Femur (tissue), 1 donor: ENCODE data around the gene CNKSR3.

Source experiments
- DNase-seq: peaks from one replicate; pipeline ENCODE4 v3.0.0-alpha.2; 2017

CNKSR3 gene

GRCh38 chr6:154377726-154378125 lies 132.8 kb downstream of the CNKSR3 start:
- no peak for DNase-seq

DNA sequence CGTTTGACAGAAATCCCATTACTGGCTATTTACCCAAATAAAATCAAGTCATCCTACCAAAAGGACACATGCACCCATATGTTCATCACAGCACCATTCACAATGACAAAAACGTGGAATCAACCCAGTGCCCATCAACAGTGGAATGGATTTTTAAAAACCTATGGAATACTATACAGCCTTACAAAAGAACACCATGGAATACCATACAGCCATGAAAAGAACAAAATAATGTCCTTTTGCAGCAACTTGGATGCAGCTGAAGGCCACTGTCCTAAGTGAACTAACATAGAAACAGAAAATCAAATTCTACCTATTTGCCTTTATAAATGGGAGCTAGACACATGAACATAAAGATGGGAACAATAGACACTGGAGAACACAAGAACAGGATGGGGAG lies 136.5 kb downstream of the CNKSR3 start:
- no peak for DNase-seq

- no peak for DNase-seq
These were observed 139.2 kb downstream of the CNKSR3 start for GRCh38 chr6:154371281-154371680.

GRCh38 chr6:154370545-154370944 lies 139.9 kb downstream of the CNKSR3 start:
- no peak for DNase-seq

DNA sequence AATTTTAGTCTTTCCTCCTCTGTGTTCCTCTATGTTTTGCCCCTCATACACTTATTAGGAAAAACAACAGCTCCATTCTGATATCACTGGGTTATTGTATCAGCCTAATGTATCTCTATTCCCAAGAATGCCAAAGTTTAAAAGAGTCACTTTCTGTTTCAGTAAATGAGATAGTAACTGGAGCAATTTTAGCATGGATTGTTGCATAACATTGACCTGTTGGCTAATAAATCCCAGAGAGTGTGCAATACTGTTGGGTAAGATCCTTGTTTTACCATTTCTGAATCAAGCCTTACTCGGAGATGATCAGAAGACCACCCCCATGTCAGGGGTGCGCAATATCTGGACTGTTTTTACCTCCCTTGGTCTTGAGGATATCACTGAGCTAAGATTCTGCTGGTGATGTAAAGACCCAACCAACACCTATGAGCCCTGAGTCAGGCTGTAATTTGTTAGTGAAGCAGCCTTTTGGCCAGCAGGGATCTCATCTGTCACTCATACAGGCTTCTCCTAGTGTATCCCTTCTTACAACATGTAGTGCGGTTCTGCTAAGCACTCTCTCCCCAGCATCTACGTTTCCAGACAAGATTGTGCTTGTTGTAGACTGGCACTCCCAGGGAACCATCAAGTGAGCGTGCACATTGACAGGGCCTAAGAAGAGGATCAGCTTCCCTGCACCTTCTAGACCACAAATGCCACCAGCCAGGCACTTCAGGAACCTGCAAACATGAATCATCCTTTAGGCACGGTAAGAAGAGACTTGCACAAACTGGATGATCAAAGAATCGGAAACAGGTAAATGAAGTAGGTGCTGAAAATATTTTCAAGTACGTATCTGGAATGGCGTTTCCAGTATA lies 142.4 kb downstream of the CNKSR3 start:
- no peak for DNase-seq

GRCh38 chr6:154367336-154367735 lies 143.1 kb downstream of the CNKSR3 start:
- no peak for DNase-seq

- no peak for DNase-seq
These were observed 146.7 kb downstream of the CNKSR3 start for GRCh38 chr6:154363821-154364220.

DNA sequence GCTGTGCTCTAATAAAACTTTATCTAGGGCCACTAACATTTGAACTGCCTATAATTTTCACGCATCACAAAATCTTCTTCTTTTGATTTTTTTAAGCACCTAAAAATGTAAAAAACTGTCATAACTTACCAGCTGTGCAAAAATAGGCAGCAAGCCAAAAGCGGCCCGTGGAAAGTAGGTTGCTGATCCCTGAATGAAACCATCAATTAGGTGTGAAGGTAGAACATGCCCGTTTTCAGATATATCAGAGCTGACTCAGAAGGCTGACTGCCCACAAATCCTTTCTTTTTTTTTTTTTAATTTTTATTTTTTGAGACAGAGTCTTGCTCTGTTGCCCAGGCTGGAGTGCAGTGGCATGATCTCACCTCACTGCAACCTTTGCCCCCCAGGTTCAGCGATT lies 149.0 kb downstream of the CNKSR3 start:
- DNase-seq: no peak

GRCh38 chr6:154360476-154360875 lies 150.0 kb downstream of the CNKSR3 start:
- DNase-seq: no peak

- DNase-seq: no peak
These were observed 150.8 kb downstream of the CNKSR3 start for GRCh38 chr6:154359679-154360078.

GRCh38 chr6:154359161-154359574 lies 151.3 kb downstream of the CNKSR3 start:
- peak; percentile 40 for DNase-seq

GRCh38 chr6:154358019-154358545 lies 152.4 kb downstream of the CNKSR3 start:
- no peak for DNase-seq

- no peak for DNase-seq
These were observed 153.8 kb downstream of the CNKSR3 start, which contains the start of gene IPCEF1 for GRCh38 chr6:154356690-154357089. Gene IPCEF1, minus strand, starts transcription at chr6:154356803. Its CDS starts 90,856 bp downstream, at chr6:154265947.

DNA sequence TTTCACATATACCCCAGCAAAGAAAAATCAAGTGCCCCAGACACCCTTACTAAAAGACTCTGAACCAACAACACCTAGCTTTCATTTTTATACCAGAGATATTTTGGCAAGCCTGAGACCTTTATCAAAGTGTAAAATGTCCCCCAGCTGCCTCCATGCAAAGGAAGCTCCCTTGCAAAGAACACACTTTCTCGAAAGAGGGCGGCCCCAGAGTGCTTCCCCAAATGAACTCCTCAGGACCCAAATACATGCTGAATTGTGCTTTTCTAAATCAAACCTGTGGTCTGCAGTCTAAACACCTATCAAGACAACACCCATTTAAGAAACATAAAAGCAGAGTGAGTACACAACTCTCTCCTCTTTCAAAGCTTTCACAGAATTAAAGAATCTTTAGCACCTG lies 154.4 kb downstream of the CNKSR3 start:
- DNase-seq: no peak

DNA sequence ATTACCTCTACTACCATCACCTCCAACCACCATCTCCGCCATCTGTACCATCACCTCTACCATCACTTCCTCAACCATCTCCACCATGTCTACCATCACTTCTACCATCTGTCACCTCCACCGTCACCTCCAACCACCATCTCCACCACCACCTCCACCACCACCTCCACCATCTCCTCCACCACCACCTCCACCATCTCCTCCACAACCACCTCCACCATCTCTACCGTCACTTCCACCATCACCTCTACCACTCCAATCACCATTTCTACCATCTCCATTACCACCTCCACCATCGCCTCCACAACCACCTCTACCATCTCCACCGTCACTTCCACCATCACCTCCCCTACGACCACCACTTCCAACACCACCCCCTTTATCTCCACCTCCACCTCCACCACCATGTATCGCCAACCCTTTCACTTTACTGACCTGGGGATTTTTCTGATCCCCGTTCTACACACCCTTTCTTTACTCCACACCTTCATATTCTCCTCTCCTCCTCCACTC lies 156.2 kb downstream of the CNKSR3 start:
- no peak for DNase-seq

- DNase-seq: no peak
These were observed 156.9 kb downstream of the CNKSR3 start for GRCh38 chr6:154353626-154354025.

DNA sequence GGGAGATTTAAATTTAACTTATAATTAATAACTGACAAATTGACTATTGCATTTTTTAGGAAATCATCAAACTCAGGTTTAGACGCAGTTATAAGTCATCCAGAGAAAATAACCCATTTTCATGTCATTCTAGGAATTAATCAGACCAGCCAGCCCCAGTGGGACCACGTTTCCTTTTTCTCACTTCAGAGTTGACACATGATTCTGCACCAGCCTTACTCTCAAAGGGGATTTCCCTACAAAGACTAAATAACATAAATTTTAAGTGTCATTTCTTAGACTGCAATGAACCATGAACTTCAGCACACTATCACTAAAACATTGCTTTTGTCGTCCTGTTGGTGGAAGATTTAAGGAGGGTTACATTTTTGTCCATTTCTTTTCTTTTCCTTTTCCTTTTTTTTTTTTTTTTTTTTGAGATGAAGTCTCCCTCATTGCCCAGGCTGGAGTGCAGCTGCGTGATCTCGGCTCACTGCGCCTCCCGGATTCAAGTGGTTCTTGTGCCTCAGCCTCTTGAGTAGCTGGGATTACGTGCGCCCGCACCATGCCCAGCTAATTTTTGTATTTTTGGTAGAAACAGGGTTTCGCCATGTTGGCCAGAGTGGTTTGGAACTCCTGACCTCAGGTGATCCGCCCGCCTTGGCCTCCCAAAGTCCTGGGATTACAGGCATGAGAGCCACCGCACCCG lies 157.4 kb downstream of the CNKSR3 start:
- no peak for DNase-seq

- DNase-seq: no peak
These were observed 160.2 kb downstream of the CNKSR3 start for GRCh38 chr6:154350293-154350692.

DNA sequence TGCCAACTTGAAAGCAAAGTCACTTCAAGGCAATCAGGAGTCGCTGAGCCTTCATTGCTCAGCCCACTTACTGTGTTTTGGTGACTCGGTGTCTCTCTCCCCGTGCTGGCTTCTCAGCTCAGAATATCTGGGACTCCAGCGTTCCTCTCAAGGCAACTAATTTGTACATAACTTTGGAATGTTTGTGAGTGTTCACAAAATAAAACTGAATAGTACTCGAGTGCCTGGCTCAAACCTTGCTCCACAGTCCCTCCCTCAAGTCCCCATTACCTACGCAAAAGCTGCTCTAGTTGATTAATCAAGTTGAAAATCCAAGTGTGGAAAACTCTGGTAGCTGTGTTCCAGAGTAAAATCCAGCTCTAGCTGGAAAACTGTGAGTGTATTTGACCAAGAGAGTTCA lies 162.5 kb downstream of the CNKSR3 start:
- DNase-seq: no peak

- DNase-seq: no peak
These were observed 164.7 kb downstream of the CNKSR3 start for GRCh38 chr6:154345811-154346210.

DNA sequence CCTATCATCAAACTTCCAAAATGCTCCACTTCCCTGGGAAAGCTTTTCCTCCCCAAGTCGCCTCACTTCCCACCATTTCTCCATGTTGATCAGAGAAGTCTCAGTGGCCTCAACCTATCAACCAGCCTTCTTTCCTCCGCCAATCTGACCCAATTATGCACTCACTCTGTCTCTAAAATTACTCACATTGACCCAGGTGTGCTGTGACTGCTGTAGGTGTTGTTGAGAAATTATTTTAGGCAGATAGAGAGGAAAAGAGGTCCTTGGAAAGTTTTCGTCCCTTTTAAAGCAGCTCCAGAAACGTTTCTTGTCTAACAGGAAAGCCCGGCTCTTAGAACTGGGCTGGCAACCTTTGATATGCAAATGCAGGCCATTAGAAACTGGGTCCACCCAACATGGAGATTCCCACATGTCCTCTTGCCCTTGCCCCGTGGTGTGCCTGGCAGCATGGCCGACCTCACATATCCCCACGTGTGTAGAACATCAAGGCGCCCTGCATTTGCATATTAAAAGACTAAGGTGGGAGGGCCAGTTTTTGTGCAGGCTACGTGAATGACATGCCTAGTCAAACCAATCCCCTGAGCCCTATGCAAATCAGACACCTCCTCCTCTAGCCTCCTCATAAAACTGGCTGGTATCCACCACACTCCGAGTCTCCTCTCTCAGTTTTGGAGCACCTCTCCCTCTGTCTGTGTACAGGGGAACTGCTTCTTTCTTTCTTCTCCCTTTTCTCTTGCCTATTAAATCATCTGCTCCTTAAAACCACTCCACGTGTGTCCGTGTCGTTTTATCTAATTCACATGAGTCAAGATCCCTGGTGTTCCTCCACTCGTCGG lies 166.8 kb downstream of the CNKSR3 start:
- no peak for DNase-seq

DNA sequence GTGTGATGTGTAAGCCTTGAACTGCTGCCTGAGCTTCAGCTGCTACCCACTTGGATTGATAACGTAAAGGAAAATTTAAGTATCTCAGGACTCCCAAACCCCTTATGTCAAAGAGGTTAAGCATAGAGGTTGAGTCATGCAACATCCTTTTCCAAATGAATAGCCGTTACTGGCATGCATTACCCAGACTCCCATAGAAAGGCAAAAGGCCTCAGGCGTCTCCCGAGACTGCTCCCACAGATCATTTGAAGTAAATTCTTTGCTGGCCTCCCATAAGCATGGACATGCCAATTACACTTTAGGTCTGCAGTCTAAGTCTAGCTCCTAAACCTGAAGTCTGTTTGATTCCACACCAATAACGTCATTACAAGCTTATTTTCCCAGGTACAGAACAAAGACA lies 168.6 kb downstream of the CNKSR3 start:
- DNase-seq: no peak

DNA sequence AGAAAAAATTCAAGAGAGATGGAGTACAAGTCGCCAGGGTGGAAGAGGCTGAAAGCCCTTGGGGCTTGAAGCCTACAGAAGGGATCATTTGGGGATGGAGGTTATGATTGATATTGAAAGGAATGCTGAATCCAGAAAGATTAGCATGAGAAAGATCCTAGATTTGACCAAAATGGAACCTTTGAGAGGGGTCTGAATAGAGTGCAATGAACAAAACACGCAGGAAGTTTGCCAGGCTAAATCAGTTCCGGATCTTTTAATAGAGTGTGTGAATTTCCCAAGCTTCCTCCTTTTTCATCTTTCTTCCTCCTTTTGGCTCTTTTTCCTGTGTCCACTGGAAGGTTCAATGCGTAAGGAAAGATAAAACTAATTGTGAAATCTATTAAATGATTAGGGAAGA lies 169.1 kb downstream of the CNKSR3 start:
- DNase-seq: no peak
